GM18511 (cell line): ENCODE results near the gene HAGH.
"Not testable (repeated sequence)": the region's sequence is repeated elsewhere in the genome, so short reads cannot be mapped to it uniquely, and the experiment has no call there.

Source experiments
- ATAC-seq: cut with Tn5 transposase; IDR thresholded peaks from one replicate; pipeline ENCODE4 v1.9.1; 2021; ENCODE audit warnings: mild to moderate bottlenecking, moderate library complexity; ENCODE audit not compliant: unreplicated experiment

HAGH gene

GRCh38 chr16:1815461-1815860, 11.2 kb downstream of the HAGH start:
- ATAC-seq, result no peak

DNA sequence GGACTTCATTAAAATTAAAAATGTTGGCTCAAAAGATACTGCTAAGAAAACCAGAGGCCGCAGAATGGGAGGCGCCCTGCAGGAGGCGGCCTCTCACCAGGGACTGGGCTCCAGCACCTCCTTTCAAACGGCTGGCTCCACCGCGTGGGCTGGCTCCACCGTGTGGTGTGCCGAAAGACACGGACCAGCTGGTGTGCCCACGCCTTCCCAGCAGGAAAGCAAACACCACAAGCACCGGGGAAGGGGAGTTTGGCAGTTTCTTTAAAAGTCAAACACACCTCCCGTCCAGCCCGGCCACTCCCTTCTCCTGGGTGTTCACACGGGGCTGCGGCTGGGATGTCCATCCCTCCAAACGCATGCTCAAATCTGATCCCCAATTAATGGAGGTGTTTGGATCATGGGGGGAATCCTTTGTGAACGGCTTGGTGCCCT, 13.9 kb downstream of the HAGH start:
- no peak for ATAC-seq

DNA sequence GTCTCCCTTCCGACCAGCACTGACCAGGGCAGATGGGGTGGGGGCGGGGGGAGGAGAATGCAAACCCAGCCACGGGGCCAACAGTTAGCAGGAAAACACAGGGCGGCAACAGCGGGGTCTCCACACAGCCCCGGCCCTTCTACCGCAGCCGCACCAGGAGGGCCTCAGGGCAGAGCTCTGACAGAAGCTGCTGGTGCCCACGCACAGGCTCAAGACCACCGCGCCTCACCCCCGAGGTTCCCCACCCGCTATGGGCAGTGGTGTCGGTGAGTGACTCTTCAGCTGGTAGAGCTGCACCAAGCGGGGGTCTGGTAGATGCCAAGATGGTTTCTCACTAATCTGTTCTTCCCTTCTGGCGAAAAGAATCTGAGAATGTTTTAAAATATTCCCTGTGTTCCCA, 16.1 kb downstream of the HAGH start:
- ATAC-seq, result no peak

DNA sequence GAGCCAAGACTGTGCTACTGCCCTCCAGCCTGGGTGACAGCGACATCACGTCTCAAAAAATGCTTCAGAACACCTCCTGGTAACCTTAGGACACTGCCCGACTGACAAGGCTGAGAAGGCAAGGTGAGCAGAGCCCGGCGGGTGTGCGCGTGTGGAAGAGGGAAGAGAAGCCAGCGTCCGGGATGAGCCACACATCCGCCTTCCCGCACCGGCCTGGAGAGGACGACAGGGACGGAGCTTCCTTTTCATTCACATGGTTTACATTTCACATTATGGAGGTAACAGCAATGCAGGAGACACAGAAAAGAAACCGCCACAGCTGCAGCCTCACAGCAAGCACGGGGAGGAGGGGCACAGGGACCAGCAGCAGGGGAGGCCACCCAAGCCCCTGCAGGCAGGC, 16.5 kb downstream of the HAGH start:
- no peak for ATAC-seq

DNA sequence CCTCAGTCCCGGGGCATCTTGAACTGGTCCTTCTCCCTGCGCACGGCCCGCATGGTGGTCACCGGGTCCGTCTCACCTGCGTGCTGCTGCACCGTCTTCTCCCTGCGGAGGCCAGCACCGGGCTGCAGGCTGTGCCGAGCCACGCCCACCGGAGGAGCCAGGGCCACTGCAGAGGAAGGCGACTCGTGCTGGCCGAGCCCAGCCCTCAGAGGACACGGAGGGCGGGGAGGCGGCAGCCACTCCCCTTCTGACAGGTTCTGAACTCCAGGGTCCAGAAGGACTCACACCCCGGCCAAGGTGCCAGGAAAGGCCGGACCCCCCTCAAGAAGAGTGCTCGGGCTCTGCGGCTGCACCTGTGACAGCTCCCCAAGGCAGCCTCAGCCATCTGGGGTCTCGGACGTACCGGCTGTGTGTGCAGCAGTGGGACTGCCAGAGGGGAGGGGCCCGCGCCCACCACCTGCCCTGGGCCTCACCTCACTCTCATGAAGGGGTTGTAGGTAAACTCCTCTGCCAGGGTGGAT, 17.3 kb downstream of the HAGH start:
- no peak for ATAC-seq

GRCh38 chr16:1808691-1809090, 17.9 kb downstream of the HAGH start:
- ATAC-seq, result no peak

GRCh38 chr16:1807626-1808025, 19.0 kb downstream of the HAGH start:
- no peak for ATAC-seq

GRCh38 chr16:1800701-1801100, 25.9 kb downstream of the HAGH start:
- no peak for ATAC-seq

- not testable (repeated sequence) for ATAC-seq
Measured at GRCh38 chr16:1799263-1799662, 27.4 kb downstream of the HAGH start.

GRCh38 chr16:1794908-1795666, 31.5 kb downstream of the HAGH start:
- no peak for ATAC-seq

GRCh38 chr16:1794221-1794871, 32.3 kb downstream of the HAGH start:
- no peak for ATAC-seq

DNA sequence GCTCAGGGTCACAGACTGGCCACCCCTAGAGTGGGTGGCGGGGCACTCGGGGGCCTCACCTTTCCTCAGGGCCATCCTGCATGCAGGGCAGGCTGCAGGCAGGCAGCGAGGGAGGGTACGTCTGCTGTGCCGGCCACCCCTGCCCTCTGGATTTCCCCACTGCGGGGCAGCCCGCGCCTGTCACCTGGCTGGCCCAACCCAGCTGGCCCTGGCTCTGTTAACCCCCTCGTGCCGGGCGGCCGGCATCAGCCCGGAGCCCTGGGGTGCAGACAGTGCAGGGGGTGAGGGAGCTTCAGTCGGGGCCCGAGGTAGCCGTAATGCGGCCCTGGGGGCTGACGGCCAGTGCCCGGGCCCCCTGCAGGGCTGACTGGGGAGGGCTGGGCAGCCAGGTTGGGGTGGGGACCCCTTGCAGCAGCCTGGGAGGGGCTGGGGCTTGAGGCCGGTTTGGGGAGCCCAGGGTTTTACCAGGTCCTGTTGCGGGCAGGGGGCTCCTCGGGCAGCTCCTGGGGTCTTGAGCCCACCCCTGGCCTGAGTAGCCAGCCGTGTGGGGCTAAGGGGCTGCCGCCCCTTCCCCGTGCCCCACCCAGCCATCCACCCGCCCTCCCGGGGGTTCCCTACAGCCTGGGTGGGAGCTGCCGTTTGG, 32.9 kb downstream of the HAGH start, which contains the start of gene IGFALS:
Gene IGFALS, minus strand, starts transcription at position 128 of the 643 bp plus-strand sequence. Its CDS starts 53 bp downstream, at position 75.
- no peak for ATAC-seq

DNA sequence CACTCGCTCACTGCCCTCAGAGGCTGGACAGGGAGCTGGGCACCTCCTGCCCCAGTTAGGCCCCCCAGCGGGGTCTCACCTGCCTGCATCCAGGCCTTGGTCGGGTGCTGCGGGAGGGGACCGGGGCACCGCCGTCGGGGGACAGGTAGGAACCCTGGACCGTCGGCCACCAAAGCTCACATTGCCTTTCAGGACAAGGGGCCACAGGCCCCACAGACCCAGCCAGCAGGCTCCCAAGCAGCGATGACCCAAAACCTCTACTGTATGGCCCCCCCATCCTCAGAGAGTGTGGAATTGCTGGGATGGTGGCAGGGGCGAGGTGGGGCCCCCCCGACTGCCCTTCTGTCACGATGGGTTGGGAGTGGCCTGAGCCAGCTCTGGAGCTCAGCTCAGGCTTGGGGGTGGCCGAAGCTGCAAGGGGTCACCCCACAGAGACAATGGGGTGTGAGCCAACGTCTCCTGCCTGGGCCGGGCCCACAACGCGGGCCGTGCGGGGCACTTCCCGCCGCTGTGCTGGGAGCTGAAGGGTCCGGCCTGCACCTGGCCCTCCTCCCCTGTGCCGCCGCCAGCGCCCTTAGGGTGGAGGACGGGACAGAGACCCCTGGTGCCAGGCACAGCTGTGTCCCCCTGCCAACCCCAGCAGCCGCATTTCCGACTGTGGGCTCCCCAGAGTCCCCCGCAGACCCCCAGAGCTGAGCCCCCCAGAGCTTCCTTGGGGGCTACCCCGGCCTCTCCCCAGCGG, 33.6 kb downstream of the HAGH start:
- ATAC-seq, result no peak

DNA sequence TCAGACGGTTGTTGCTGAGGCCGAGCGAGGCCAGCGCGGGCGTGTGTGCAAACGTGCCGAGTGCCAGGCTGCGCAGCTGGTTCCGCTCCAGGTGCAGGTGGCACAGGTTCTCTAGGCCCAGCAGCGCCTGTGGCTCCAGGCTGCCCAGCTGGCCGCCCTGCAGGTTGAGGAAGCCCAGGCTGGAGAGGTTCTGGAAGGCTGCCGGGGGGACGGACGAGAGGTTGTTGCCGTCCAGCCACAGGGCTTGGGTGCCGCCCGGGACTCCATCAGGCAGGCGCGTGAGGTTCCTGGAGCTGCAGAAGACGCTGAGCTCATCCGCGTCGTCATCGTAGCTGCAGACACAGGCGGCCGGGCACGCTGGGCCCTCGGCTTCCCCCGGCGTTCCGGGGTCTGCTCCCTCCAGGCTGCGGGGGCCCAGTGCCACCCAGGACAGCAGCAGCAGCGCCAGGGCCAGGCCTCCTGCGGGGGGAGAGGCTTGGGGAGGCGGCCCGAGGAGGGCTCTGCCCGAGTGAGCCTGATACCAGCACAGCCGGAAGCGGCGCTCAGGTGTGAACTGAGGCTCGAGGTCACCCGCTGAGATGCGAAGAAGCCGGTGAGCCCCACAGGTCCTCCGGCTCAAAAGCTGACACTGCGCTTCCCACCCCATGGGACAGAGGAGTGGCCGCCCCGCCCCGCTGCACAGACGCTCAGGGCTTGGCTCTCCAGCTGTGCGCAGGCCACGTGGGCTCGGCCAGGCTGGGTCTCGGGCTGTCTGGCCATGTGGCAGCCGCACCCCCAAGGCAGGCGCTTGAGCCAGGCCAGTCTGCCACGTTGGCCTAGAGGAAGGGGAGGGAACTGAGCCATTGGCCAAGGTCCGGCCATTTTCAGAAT, 34.4 kb downstream of the HAGH start:
- no peak for ATAC-seq

DNA sequence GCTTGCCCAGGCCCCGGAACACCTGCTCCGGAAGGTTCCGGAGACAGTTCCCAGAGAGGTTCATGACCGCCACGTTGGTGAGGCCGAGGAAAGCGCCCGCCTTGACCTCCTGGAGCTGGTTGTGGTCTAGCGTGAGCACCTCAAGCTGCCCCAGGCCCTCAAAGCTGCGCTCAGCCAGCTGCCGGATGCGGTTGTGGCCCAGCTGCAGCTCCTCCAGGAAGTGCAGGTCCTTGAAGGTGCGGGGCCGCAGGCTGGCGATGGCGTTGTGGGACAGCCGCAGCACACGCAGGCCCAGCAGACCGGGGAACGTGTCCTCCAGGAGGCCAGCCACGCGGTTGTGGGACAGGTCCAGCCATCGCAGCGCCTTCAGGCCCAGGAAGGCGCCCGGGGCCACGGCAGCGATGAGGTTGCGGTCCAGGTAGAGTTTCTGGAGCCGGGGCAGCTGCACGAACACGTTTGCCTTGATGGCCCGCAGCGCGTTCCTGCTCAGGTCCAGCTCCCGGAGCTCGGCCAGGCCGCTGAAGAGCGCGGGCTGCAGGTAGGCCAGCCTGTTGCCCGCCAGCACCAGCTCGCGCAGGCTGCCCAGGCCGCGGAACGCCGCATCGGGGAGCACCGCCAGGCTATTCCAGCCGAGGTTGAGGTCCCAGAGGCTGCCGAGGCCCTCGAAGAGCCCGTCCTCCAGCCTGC, 35.2 kb downstream of the HAGH start:
- no peak for ATAC-seq

DNA sequence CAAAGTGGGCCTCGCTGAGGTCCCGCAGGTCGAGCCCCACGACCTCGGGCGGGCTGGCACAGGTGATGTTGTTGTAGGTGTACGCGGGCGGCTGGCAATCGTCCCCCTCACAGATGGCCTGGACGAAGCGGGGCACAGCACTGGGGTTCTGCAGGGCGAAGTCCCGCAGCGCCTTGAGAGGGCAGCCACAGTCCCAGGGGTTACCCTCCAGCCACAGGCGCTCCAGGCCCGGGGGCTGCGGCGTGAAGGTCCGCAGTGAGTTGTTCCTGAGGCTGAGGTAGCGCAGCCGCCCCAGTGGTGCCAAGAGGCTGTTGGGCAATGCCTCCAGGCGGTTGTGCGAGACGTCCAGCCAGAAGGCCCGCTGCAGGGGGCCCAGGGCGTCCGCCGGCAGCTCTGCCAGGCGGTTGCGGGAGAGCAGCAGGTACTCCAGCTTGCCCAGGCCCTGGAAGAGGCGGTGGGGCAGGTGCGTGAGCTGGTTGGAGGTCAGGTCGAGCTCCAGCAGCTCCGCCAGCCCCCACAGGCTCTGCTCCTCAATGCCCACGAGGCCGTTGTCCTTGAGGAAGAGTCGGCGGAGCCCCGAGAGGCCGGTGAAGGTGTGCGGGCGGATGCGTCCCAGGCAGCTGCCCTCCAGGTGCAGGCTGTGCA, 35.9 kb downstream of the HAGH start:
- ATAC-seq, result no peak

- ATAC-seq, result no peak
Measured at GRCh38 chr16:1790261-1790610, 36.4 kb downstream of the HAGH start.

DNA sequence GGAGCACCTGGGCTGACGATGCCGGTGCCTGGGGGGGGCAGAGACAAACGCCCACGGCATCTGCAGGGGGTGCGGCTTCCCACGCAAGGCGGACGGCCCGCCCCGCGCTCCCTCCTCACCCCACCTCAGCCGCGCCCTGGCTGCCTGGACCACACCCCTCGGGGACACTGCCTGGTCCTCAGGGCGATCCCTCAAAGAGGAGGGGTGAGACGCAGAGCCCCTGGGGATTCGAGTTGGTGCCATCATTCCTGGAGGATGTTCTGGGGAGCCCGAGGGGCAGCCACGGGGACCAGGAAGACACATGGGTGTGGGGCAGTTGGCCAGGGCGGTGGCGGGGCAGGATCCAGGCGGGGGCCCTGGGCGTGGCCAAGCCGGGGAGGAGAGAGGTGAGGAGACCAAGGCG, 37.0 kb downstream of the HAGH start:
- no peak for ATAC-seq

DNA sequence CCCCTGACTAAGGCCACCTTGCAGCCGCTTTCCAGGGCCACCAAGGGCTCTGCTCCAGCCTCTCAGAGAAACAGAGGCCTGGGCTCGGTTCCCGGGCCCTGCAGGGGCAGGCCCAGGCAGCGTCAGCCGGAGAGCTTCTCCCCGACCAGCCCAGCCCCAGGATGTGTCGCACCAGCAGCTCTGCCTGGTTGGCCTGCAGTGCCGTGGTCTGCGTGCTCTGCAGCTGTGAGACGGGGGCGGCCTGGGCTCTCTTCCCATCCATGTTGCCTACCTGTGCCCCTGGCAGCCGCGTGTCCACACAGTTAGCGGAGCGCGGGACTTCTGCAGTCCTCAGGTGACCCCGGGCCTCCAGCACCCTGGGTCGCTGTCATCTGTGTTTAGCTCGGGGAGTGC, 37.9 kb downstream of the HAGH start:
- no peak for ATAC-seq
